Gastrocnemius medialis (tissue), 4 donors: ENCODE measurements around the gene PRAC1. TPM values are rescaled to one million over a fixed set of nuclear protein-coding genes. Genes with fewer than 3 reads are reported as not detected.

ENCODE experiments used
- ATAC-seq, 2 donors: fragments of 150-250 bp; one replicate each; pipeline ENCODE4 v1.9.1; 2016
- DNase-seq, 2 donors: peaks; one replicate each; pipeline ENCODE4 v3.0.0-alpha.2; 2019
- H3K27ac ChIP-seq, 4 donors: fragments of 200-600 bp; sonication (generic); 1 replicate in 1 of 4; 2 replicates in 3 of 4; pipeline ENCODE4 v1.5.1; 2016 to 2018; ENCODE audit warnings: mild to moderate bottlenecking in 2 of 4, moderate library complexity in 1 of 4
- H3K27me3 ChIP-seq, 3 donors: fragments of 200-600 bp; sonication (generic) in 2 of 3; 1 replicate in 1 of 3; 2 replicates in 2 of 3; pipeline versions ENCODE4 v1.5.1 to v1.6.0; 2016 to 2019; ENCODE audit warnings: mild to moderate bottlenecking in 1 of 3, moderate library complexity in 1 of 3
- H3K36me3 ChIP-seq, 2 donors: fragments of 200-600 bp; sonication (generic) in 1 of 2; one replicate each; pipeline ENCODE4 v1.5.1; 2017 to 2018
- H3K4me1 ChIP-seq, 2 donors: fragments of 200-600 bp; sonication (generic) in 1 of 2; one replicate each; pipeline ENCODE4 v1.5.1; 2016 to 2017; ENCODE audit warnings: mild to moderate bottlenecking in 2 of 2
- H3K4me3 ChIP-seq, 4 donors: fragments of 200-600 bp; sonication (generic) in 3 of 4; 1 replicate in 1 of 4; 2 replicates in 3 of 4; pipeline ENCODE4 v1.5.1; 2016 to 2019; ENCODE audit warnings: mild to moderate bottlenecking in 2 of 4
- H3K9me3 ChIP-seq, 3 donors: fragments of 200-600 bp; sonication (generic) in 2 of 3; 1 replicate in 1 of 3; 2 replicates in 2 of 3; pipeline ENCODE4 v1.5.1; 2016 to 2019
- POLR2A ChIP-seq, 2 donors: fragments of 450-650 bp; IDR thresholded peaks; one replicate each; pipeline ENCODE4 v1.6.1; 2017; ENCODE audit warnings: antibody characterized with exemption in 2 of 2, mild to moderate bottlenecking in 2 of 2, moderate library complexity in 2 of 2
- in situ Hi-C, 4 donors: fragments of 200-750 bp; cut with MboI; loops; one replicate each; pipeline versions ENCODE4 v1.15.0 to v1.8.0; 2017; ENCODE audit warnings: low sequenced_read_pairs in 4 of 4
- intact Hi-C: fragments of 100-400 bp; cut with DNase I; formaldehyde crosslinking; loops from one replicate; pipeline ENCODE4 v1.15.1; 2023; ENCODE audit warnings: low total_unique reads
- total RNA-seq, 4 donors: library from RNA; depleted of rRNA; stranded (reverse); fragments of >200 nt; gene quantifications; one replicate each; pipeline versions ENCODE4 v1.1.0 to v1.2.3, GENCODE V29; 2016
- TF ChIP-seq, protein P1 (sequence below), 5 experiments: fragments of 450-650 bp in 3 of 5; fragments of 200-600 bp in 2 of 5; sonication (generic) in 2 of 5; IDR thresholded peaks in 4 of 5; conservative IDR thresholded peaks in 1 of 5; 1 replicate in 4 of 5; 2 replicates in 1 of 5; pipeline ENCODE4 v1.5.1; 2016 to 2019; ENCODE audit warnings: antibody characterized with exemption in 5 of 5, mild to moderate bottlenecking in 3 of 5, moderate library complexity in 3 of 5

The PRAC1 gene
- total RNA-seq, 4 donors from 2014 or later: not detected

DNA sequence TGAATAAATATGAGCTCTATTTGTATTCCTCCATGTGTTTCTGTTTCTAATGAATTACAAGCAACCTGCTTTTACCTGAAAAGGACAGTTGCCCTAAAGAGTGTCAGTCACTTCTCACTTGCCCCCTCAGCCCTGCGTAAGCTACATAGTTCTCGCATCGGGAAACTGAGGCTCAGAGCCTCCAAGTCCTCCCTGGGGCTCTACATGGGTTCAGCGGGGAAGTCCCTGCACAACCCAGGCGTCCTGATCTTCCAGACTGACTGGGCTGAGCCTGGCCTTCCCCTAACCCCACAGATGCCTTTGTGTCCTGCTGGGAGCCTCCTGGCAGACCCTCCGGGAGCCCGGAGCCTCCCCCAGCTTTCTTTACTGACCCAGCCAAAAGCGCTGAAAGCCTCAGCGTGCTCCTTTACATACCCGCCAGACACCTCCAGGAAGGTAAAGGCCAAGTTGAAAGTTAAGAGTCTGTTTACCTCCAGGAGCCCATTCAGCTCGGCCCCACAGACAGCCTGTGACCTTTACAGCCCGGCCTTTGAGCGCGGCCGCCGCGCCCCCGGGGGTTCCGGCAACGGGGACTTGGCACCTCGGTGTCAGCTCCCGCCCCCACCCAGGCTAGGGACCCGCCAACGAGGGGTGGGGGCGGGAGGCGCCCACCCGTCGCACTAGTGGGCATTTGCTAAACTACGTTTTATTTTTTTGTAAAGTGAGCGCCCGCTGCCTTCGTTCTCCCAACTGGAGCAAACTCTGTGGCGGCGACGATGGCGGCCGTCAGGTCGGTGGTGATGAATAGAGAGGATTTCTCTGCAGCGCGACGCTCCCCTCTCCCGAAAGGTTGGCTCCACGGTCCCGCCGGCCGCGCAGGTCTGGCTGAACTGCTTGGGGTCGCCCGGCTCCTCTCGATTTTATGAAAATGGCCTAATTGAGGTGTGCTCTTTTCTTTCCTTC, 10.6 kb upstream of the PRAC1 start:
- Histone ChIP-seq H3K4me1 (peaks cover 11% of the 10 kb centered on the region in 2 donors), H3K9me3 (no peaks in the 10 kb centered on the region), H3K36me3 (no peaks in the 10 kb centered on the region), H3K27ac (no peak overlapping the region), H3K27me3 (peaks cover 94 to 99% (median 98%) of the 10 kb centered on the region in 3 donors), H3K4me3 (no peak overlapping the region)
- in situ Hi-C loops (loop anchor here in 2 of 4 donors (25.0 kb wide), 3 partner anchors 96 to 279 kb away; partner anchors contain the start of genes HOXB9 (in 1 of the 2) and IGF2BP1 (in 1 of the 2)), intact Hi-C loops (no loop called here)
- ATAC-seq (no peak), DNase-seq (no peak)
- TF ChIP-seq POLR2A (IDR thresholded peaks at IDR 0.05): no peak
- TF ChIP-seq, protein P1, sequence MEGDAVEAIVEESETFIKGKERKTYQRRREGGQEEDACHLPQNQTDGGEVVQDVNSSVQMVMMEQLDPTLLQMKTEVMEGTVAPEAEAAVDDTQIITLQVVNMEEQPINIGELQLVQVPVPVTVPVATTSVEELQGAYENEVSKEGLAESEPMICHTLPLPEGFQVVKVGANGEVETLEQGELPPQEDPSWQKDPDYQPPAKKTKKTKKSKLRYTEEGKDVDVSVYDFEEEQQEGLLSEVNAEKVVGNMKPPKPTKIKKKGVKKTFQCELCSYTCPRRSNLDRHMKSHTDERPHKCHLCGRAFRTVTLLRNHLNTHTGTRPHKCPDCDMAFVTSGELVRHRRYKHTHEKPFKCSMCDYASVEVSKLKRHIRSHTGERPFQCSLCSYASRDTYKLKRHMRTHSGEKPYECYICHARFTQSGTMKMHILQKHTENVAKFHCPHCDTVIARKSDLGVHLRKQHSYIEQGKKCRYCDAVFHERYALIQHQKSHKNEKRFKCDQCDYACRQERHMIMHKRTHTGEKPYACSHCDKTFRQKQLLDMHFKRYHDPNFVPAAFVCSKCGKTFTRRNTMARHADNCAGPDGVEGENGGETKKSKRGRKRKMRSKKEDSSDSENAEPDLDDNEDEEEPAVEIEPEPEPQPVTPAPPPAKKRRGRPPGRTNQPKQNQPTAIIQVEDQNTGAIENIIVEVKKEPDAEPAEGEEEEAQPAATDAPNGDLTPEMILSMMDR (IDR thresholded peaks at IDR 0.05 in 4 of 5, conservative IDR thresholded peaks at IDR 0.05 in 1 of 5): no peak

- no peak for TF ChIP-seq POLR2A (IDR thresholded peaks at IDR 0.05)
- TF ChIP-seq, protein P1 (IDR thresholded peaks at IDR 0.05 in 4 of 5, conservative IDR thresholded peaks at IDR 0.05 in 1 of 5): no peak
- Histone ChIP-seq H3K27me3 (peaks cover 95 to 99% (median 99%) of the 10 kb centered on the region in 3 donors), H3K36me3 (no peaks in the 10 kb centered on the region), H3K9me3 (no peaks in the 10 kb centered on the region), H3K4me1 (peaks cover 11% of the 10 kb centered on the region in 2 donors), H3K27ac (no peak overlapping the region), H3K4me3 (no peak overlapping the region)
- in situ Hi-C loops (loop anchor here in 2 of 4 donors (25.0 kb wide), 3 partner anchors 94 to 281 kb away; partner anchors contain the start of genes HOXB9 (in 1 of the 2) and IGF2BP1 (in 1 of the 2)), intact Hi-C loops (no loop called here)
- no peak for DNase-seq
- no peak for ATAC-seq
These were observed 9.0 kb upstream of the PRAC1 start for GRCh38 chr17:48731355-48731754.

DNA sequence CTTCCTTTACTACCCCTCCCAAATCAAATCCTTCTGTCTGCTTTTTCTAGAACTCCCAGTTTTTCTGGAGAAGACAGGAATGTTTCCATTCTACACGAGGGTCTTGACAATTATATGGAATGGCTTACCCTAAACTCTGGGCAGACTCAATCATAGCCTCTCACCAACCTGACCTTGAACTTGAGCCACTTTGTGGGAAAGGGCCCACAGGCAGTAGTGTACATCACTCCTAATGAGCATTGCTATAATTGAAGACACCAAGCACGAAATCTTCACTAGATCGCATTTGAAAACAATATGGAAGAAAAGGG, 7.9 kb upstream of the PRAC1 start:
- no peak for ATAC-seq
- TF ChIP-seq POLR2A (IDR thresholded peaks at IDR 0.05): no peak
- TF ChIP-seq, protein P1 (IDR thresholded peaks at IDR 0.05 in 4 of 5, conservative IDR thresholded peaks at IDR 0.05 in 1 of 5): no peak
- DNase-seq: no peak
- H3K9me3 ChIP-seq: no peaks in the 10 kb centered on the region
- in situ Hi-C loops (loop anchor here in 2 of 4 donors (25.0 kb wide), 3 partner anchors 93 to 282 kb away; partner anchors contain the start of genes HOXB9 (in 1 of the 2) and IGF2BP1 (in 1 of the 2)), intact Hi-C loops (no loop called here)
- H3K27ac ChIP-seq: no peak overlapping the region
- peaks cover 11 to 13% of the 10 kb centered on the region in 2 donors for H3K4me1 ChIP-seq
- peaks cover 96 to 99% (median 99%) of the 10 kb centered on the region in 3 donors for H3K27me3 ChIP-seq
- H3K36me3 ChIP-seq: no peaks in the 10 kb centered on the region
- no peak overlapping the region for H3K4me3 ChIP-seq

GRCh38 chr17:48729335-48730239, 7.3 kb upstream of the PRAC1 start:
- Histone ChIP-seq H3K27me3 (peaks cover 96 to 99% (median 99%) of the 10 kb centered on the region in 3 donors), H3K4me3 (peak overlapping the region in 1 of 4 donors; percentile 35)
- in situ Hi-C loops: loop anchor here in 3 of 4 donors (10.0 to 25.0 kb wide), 4 partner anchors 92 to 283 kb away; partner anchors contain the start of genes HOXB9 (in 1 of the 3) and IGF2BP1 (in 1 of the 3)

More at GRCh38 chr17:48729335-48730239, 7.3 kb upstream of the PRAC1 start:
- intact Hi-C loops: no loop called here
- Histone ChIP-seq H3K4me1 (peaks cover 11 to 19% of the 10 kb centered on the region in 2 donors), H3K27ac (no peak overlapping the region), H3K9me3 (no peaks in the 10 kb centered on the region), H3K36me3 (no peaks in the 10 kb centered on the region)
- no peak for ATAC-seq
- TF ChIP-seq POLR2A (IDR thresholded peaks at IDR 0.05): no peak
- TF ChIP-seq, protein P1 (IDR thresholded peaks at IDR 0.05 in 4 of 5, conservative IDR thresholded peaks at IDR 0.05 in 1 of 5): no peak
- DNase-seq: no peak
